ENCODE measurements around the gene ASB1. TPM values are rescaled to one million over a fixed set of nuclear protein-coding genes. Genes with fewer than 3 reads are reported as not detected.

ASB1 gene
- total and polyA plus RNA-seq, 7 donors, result 3.5 to 36.0 (median 14.0) TPM

DNA sequence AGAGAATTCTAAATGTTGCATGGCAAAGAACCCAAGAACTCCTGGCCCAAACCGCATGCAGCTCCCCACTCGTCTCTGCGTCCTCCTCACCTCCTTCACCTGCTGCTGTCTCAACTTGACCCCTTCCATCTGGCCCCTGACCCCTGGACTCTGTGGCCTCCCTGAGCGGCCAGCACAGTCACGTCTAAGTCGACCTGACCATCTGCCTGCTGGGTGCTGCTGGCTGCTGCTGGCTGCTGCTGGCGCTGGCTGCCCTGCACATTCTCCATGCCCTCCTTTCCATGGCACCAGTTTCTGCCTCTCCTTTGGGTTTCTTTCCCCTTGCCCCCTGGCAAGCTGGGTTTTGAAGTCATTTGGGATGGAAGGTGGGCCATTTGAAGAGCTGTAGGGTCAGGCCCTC lies 30.1 kb upstream of the ASB1 start:
- intact Hi-C loops (cut with DNase I), result no loop called here
- 96 to 98% methylated on average over 7 of the region's 7 CpGs for WGBS, 2 donors
- TF ChIP-seq, protein P1, sequence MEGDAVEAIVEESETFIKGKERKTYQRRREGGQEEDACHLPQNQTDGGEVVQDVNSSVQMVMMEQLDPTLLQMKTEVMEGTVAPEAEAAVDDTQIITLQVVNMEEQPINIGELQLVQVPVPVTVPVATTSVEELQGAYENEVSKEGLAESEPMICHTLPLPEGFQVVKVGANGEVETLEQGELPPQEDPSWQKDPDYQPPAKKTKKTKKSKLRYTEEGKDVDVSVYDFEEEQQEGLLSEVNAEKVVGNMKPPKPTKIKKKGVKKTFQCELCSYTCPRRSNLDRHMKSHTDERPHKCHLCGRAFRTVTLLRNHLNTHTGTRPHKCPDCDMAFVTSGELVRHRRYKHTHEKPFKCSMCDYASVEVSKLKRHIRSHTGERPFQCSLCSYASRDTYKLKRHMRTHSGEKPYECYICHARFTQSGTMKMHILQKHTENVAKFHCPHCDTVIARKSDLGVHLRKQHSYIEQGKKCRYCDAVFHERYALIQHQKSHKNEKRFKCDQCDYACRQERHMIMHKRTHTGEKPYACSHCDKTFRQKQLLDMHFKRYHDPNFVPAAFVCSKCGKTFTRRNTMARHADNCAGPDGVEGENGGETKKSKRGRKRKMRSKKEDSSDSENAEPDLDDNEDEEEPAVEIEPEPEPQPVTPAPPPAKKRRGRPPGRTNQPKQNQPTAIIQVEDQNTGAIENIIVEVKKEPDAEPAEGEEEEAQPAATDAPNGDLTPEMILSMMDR (IDR thresholded peaks at IDR 0.05), result no peak
- TF ChIP-seq EP300 (IDR thresholded peaks at IDR 0.05), result no peak
- no peak for TF ChIP-seq POLR2A (IDR thresholded peaks at IDR 0.05)
- TF ChIP-seq POLR2AphosphoS5 (IDR thresholded peaks at IDR 0.05), result no peak

DNA sequence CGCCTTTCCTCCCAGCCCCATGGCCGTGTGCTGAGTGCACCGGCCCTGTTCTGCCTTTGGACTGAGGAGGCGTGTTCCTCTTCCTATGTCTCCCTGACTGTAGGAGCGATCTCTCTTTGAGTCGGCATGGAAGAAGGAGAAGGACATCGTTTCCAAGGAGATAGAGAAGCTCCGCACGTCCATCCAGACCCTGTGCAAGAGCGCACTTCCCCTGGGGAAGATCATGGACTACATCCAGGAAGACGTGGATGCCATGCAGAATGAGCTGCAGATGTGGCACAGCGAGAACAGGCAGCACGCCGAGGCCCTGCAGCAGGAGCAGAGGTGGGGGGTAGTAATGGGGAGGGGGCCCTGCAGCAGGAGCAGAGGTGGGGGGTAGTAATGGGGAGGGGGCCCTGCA lies 29.4 kb upstream of the ASB1 start:
- intact Hi-C loops (cut with DNase I), result no loop called here
- H3K4me3 ChIP-seq, result no peak overlapping the region
- H3K4me1 ChIP-seq, result no peaks in the 10 kb centered on the region
- no peaks in the 10 kb centered on the region for H3K27me3 ChIP-seq
- no peak for DNase-seq
- TF ChIP-seq POLR2AphosphoS5 (IDR thresholded peaks at IDR 0.05), result no peak
- TF ChIP-seq, protein P1 (IDR thresholded peaks at IDR 0.05), result no peak
- TF ChIP-seq EP300 (IDR thresholded peaks at IDR 0.05), result no peak
- TF ChIP-seq POLR2A (IDR thresholded peaks at IDR 0.05), result no peak
- 92 to 96% methylated on average over 14 of the region's 14 CpGs for WGBS, 2 donors
- no peak overlapping the region for H3K27ac ChIP-seq
- H3K36me3 ChIP-seq, result peaks cover 0 to 29% (median 0%) of the 10 kb centered on the region in 4 donors
- H3K9me3 ChIP-seq, result no peaks in the 10 kb centered on the region

More for the DNA sequence above, 30.1 kb upstream of the ASB1 start:
- Histone ChIP-seq H3K9me3 (no peaks in the 10 kb centered on the region), H3K4me1 (no peaks in the 10 kb centered on the region), H3K27ac (no peak overlapping the region), H3K36me3 (peaks cover 0 to 26% (median 0%) of the 10 kb centered on the region in 4 donors), H3K4me3 (no peak overlapping the region), H3K27me3 (no peaks in the 10 kb centered on the region)
- DNase-seq, result no peak

DNA sequence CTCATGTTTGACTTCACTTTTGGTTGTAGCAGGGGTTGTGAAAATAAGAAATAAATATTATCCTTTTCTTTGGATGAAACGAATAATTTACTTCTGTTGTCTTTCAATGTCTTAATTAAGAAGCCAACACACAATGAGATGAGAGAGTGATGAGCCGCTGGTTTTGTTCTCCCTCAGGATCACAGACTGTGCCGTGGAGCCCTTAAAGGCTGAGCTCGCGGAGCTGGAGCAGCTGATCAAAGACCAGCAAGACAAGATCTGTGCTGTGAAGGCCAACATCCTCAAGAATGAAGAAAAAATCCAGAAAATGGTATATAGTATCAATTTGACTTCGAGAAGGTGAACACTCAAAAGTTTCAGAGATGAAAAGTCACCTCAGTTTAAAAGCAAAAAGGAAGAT lies 28.1 kb upstream of the ASB1 start:
- DNase-seq, result no peak
- 91 to 93% methylated on average over 6 of the region's 6 CpGs for WGBS, 2 donors
- TF ChIP-seq POLR2A (IDR thresholded peaks at IDR 0.05) (no peak), POLR2AphosphoS5 (IDR thresholded peaks at IDR 0.05) (no peak), EP300 (IDR thresholded peaks at IDR 0.05) (no peak)
- TF ChIP-seq, protein P1 (IDR thresholded peaks at IDR 0.05), result no peak
- Histone ChIP-seq H3K4me1 (no peaks in the 10 kb centered on the region), H3K9me3 (no peaks in the 10 kb centered on the region), H3K27me3 (no peaks in the 10 kb centered on the region), H3K27ac (no peak overlapping the region), H3K36me3 (peaks cover 0 to 29% (median 0%) of the 10 kb centered on the region in 4 donors), H3K4me3 (no peak overlapping the region)
- intact Hi-C loops (cut with DNase I), result no loop called here

DNA sequence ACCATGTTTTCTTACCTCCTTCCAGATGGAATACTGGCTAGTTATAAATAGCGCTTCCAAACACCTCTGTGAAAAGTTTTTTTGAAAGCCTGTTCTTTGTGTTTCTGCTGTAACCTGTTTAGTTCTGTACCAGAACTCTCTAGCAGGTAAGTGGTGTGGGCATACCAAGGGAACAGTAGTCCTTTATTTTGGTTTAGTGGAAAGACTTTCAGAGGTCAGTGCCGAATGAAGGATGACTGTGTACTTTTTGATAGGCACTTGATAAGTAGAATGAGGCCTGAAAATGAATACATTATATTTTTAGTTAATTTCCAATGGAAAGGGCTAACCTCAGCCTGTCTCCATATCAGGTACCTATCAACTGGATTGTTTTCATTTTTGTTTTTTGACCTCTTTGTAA lies 27.6 kb upstream of the ASB1 start:
- TF ChIP-seq, protein P1 (IDR thresholded peaks at IDR 0.05), result no peak
- TF ChIP-seq POLR2A (IDR thresholded peaks at IDR 0.05), result no peak
- TF ChIP-seq POLR2AphosphoS5 (IDR thresholded peaks at IDR 0.05), result no peak
- TF ChIP-seq EP300 (IDR thresholded peaks at IDR 0.05), result no peak
- peaks cover 0 to 29% (median 0%) of the 10 kb centered on the region in 4 donors for H3K36me3 ChIP-seq
- H3K27ac ChIP-seq, result no peak overlapping the region
- no peaks in the 10 kb centered on the region for H3K27me3 ChIP-seq
- intact Hi-C loops (cut with DNase I), result no loop called here
- no peak for DNase-seq
- no peaks in the 10 kb centered on the region for H3K4me1 ChIP-seq
- WGBS, 2 donors, result 91 to 98% methylated on average over 2 of the region's 2 CpGs
- no peak overlapping the region for H3K4me3 ChIP-seq
- no peaks in the 10 kb centered on the region for H3K9me3 ChIP-seq

DNA sequence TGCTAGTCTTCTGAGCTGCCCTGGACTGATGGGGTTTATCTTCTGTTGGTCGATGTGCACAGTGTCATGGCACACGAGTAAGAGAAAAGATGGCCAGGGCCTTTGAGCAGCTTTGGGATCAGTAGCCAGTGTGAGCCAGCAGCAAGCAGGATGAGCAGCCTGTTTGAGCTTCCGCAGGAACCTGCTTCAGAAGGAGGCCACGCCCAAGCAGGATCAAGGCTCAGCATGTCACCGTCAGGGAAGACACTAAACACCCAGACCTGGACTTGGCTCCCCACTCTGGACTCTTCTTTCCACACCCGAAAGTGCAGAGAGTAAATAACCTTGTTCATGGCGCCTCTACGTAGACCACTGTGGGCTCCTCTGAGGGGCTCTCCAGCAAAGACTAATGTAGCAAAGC lies 25.2 kb upstream of the ASB1 start:
- Histone ChIP-seq H3K36me3 (peaks cover 0 to 29% (median 0%) of the 10 kb centered on the region in 4 donors), H3K4me3 (no peak overlapping the region), H3K4me1 (no peaks in the 10 kb centered on the region), H3K9me3 (no peaks in the 10 kb centered on the region), H3K27me3 (no peaks in the 10 kb centered on the region), H3K27ac (no peak overlapping the region)
- no peak for DNase-seq
- no peak for TF ChIP-seq POLR2AphosphoS5 (IDR thresholded peaks at IDR 0.05)
- TF ChIP-seq, protein P1 (IDR thresholded peaks at IDR 0.05), result no peak
- no peak for TF ChIP-seq EP300 (IDR thresholded peaks at IDR 0.05)
- TF ChIP-seq POLR2A (IDR thresholded peaks at IDR 0.05), result no peak
- intact Hi-C loops (cut with DNase I), result no loop called here
- WGBS, 2 donors, result 30 to 79% methylated on average over 8 of the region's 8 CpGs
